Smooth muscle cell (in vitro differentiated cells): ENCODE data around the gene PLA2G2C. TPM values are rescaled to one million over a fixed set of nuclear protein-coding genes. Genes with fewer than 3 reads are reported as not detected.

Experiments
- DNase-seq: peaks from one replicate; lab custom pipeline; 2025; ENCODE audit not compliant: unreplicated experiment; lab: John Stamatoyannopoulos, UW
- H2AFZ ChIP-seq: fragments of 200-600 bp; sonication (generic); 2 replicates; pipeline ENCODE4 v1.6.0; 2016; ENCODE audit warnings: antibody characterized with exemption, low read depth, mild to moderate bottlenecking
- H3F3A ChIP-seq: fragments of 200-600 bp; sonication (generic); 2 replicates; pipeline ENCODE4 v1.6.0; 2017; ENCODE audit warnings: antibody characterized with exemption, low read depth
- H3K27ac ChIP-seq: fragments of 200-600 bp; sonication (generic); 2 replicates; pipeline ENCODE4 v1.5.1; 2016; ENCODE audit warnings: low read depth, mild to moderate bottlenecking
- H3K27me3 ChIP-seq: fragments of 200-600 bp; sonication (generic); 2 replicates; pipeline ENCODE4 v1.6.1; 2016; ENCODE audit warnings: low read depth, mild to moderate bottlenecking
- H3K36me3 ChIP-seq: fragments of 200-600 bp; sonication (generic); 2 replicates; pipeline ENCODE4 v1.5.1; 2016; ENCODE audit warnings: low read depth
- H3K4me1 ChIP-seq: fragments of 200-600 bp; sonication (generic); 2 replicates; pipeline ENCODE4 v1.5.1; 2016; ENCODE audit warnings: low read depth
- H3K4me2 ChIP-seq: fragments of 200-600 bp; sonication (generic); 2 replicates; pipeline ENCODE4 v1.6.0; 2016; ENCODE audit warnings: mild to moderate bottlenecking
- H3K4me3 ChIP-seq: fragments of 200-600 bp; sonication (generic); 2 replicates; pipeline ENCODE4 v1.5.1; 2016; ENCODE audit warnings: mild to moderate bottlenecking
- H3K79me2 ChIP-seq: fragments of 200-600 bp; sonication (generic); 2 replicates; pipeline ENCODE4 v1.6.0; 2016; ENCODE audit warnings: low read depth, mild to moderate bottlenecking
- H3K9ac ChIP-seq: fragments of 200-600 bp; sonication (generic); 2 replicates; pipeline ENCODE4 v1.6.0; 2016; ENCODE audit warnings: low read depth
- H3K9me3 ChIP-seq: fragments of 200-600 bp; sonication (generic); replicated peaks from 2 replicates; pipeline ENCODE4 v1.5.1; 2016; ENCODE audit warnings: low read depth
- H4K20me1 ChIP-seq: fragments of 200-600 bp; sonication (generic); 2 replicates; pipeline ENCODE4 v1.6.0; 2016; ENCODE audit warnings: low read depth
- CTCF ChIP-seq: fragments of 200-600 bp; sonication (generic); IDR thresholded peaks from 2 replicates; pipeline ENCODE4 v1.5.1; 2017; ENCODE audit warnings: borderline replicate concordance, mild to moderate bottlenecking, antibody characterized with exemption; ENCODE audit not compliant: insufficient read depth, poor library complexity, severe bottlenecking
- WGBS: methylation state at CpG from one replicate; pipeline ENCODE4 v1.1.7; 2016; ENCODE audit warnings: low lambda C conversion rate; 5-methylcytosine and 5-hydroxymethylcytosine counted together
- polyA plus RNA-seq: library from polyadenylated mRNA; unstranded; fragments of >200 nt; fragmentation: Nextera tagmentation; extraction: Ambion mirVana; gene quantifications from 2 replicates; pipeline ENCODE4 v1.2.1, GENCODE V29; 2016
- total RNA-seq: library from RNA; depleted of rRNA; stranded (reverse); fragments of >200 nt; gene quantifications from 2 replicates; pipeline ENCODE4 v1.2.3, GENCODE V29; 2014

Gene PLA2G2C
- total and polyA plus RNA-seq, 2 experiments from 2014 or later: 0.09 TPM; not detected in 1

GRCh38 chr1:20168564-20169491 is 17.5 kb downstream of the PLA2G2C start:
- H3K27me3 ChIP-seq: no peaks in the 10 kb centered on the region
- WGBS: 91% methylated on average over 9 of the region's 9 CpGs
- H3K4me1 ChIP-seq: no peaks in the 10 kb centered on the region
- no peak overlapping the region for H2AFZ ChIP-seq
- H3K79me2 ChIP-seq: no peaks in the 10 kb centered on the region
- H3K27ac ChIP-seq: no peak overlapping the region
- no peak overlapping the region for H3K4me3 ChIP-seq
- H3F3A ChIP-seq: no peaks in the 10 kb centered on the region
- no peaks in the 10 kb centered on the region for H3K9me3 ChIP-seq
- no peak for DNase-seq
- TF ChIP-seq CTCF: no peak
- no peaks in the 10 kb centered on the region for H4K20me1 ChIP-seq
- no peaks in the 10 kb centered on the region for H3K36me3 ChIP-seq
- H3K9ac ChIP-seq: no peak overlapping the region
- H3K4me2 ChIP-seq: no peak overlapping the region

GRCh38 chr1:20167126-20167525 is 19.2 kb downstream of the PLA2G2C start:
- H3K9ac ChIP-seq: no peak overlapping the region
- H3K27me3 ChIP-seq: no peaks in the 10 kb centered on the region
- H2AFZ ChIP-seq: no peak overlapping the region
- no peaks in the 10 kb centered on the region for H3K79me2 ChIP-seq
- DNase-seq: no peak
- WGBS: 86% methylated on average over 8 of the region's 8 CpGs
- no peak overlapping the region for H3K27ac ChIP-seq
- no peaks in the 10 kb centered on the region for H3K4me1 ChIP-seq
- H4K20me1 ChIP-seq: no peaks in the 10 kb centered on the region
- no peaks in the 10 kb centered on the region for H3F3A ChIP-seq
- no peak for TF ChIP-seq CTCF
- H3K4me2 ChIP-seq: no peak overlapping the region
- H3K9me3 ChIP-seq: no peaks in the 10 kb centered on the region
- no peak overlapping the region for H3K4me3 ChIP-seq
- H3K36me3 ChIP-seq: no peaks in the 10 kb centered on the region

GRCh38 chr1:20166051-20166450 is 20.3 kb downstream of the PLA2G2C start:
- Histone ChIP-seq H4K20me1 (no peaks in the 10 kb centered on the region), H3F3A (no peaks in the 10 kb centered on the region), H3K36me3 (no peaks in the 10 kb centered on the region), H3K27ac (no peak overlapping the region), H2AFZ (no peak overlapping the region), H3K4me3 (no peak overlapping the region), H3K27me3 (no peaks in the 10 kb centered on the region), H3K9ac (no peak overlapping the region), H3K79me2 (no peaks in the 10 kb centered on the region), H3K4me2 (no peak overlapping the region), H3K9me3 (no peaks in the 10 kb centered on the region), H3K4me1 (no peaks in the 10 kb centered on the region)
- no peak for DNase-seq
- WGBS: 84% methylated on average over 17 of the region's 17 CpGs
- TF ChIP-seq CTCF: no peak

GRCh38 chr1:20165522-20165951 is 20.8 kb downstream of the PLA2G2C start:
- Histone ChIP-seq H3K4me2 (no peak overlapping the region), H3K9me3 (peaks cover 2% of the 10 kb centered on the region), H2AFZ (no peak overlapping the region), H3K9ac (no peak overlapping the region), H3K79me2 (no peaks in the 10 kb centered on the region), H3K27ac (no peak overlapping the region), H3K27me3 (no peaks in the 10 kb centered on the region), H3K4me3 (no peak overlapping the region), H3K36me3 (no peaks in the 10 kb centered on the region), H3F3A (no peaks in the 10 kb centered on the region), H3K4me1 (no peaks in the 10 kb centered on the region), H4K20me1 (no peaks in the 10 kb centered on the region)
- no peak for DNase-seq
- TF ChIP-seq CTCF: peak; percentile 19
- WGBS: 93% methylated on average over 16 of the region's 16 CpGs
